ENCODE results near the gene ZNF420. TPM values are rescaled to one million over a fixed set of nuclear protein-coding genes. Genes with fewer than 3 reads are reported as not detected.
"Not testable (repeated sequence)": the region's sequence is repeated elsewhere in the genome, so short reads cannot be mapped to it uniquely, and the experiment has no call there.

Gene ZNF420
- polyA plus RNA-seq (2013, experiment 1 of 2; ENCODE audit: insufficient read length): 4.2 TPM
- 4.2 TPM for polyA plus RNA-seq (2013, experiment 2 of 2; ENCODE audit: insufficient read length)

DNA sequence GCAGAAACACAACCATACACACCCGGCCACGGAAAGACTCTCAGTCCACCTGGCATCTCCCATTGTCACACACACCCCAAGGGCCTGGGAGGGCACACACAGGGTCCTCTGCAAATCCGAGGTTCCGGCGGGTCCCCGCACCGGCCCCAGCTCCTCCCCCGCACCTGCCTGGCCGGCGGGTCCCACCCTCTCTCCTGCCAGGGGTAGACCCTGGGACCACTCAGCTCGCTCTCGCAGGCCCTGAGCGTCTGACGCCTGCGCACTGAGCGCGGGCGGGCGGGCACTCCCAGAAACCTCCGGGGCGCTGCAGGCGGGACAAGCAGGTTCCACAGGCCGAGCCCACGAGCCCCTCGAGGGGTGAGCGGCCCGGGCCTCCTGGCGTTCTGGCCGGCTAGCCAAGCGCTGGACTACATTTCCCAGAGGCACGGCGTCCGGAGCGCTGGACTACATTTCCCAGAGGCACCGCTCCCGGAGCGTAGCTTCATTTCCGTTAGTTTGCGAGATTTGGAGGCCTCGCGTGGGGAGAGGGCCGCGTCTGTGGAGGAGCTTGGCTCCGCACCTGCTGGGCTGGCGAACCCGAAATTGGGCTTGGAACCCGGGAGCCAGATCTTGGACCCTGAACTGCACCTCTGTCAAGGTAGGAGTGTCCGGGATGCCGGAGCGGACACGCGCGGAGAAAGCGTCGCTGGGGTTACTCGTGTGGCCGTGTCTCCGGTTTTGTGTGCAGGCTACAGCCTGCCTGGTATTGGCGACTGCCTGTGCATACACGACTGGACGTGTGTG lies at the start of gene ZNF420:
ZNF420 (plus strand) TSS at position 500 of the 783 bp plus-strand sequence. CDS start 10,686 bp downstream, outside the sequence.
- peak; percentile 95 for DNase-seq

DNA sequence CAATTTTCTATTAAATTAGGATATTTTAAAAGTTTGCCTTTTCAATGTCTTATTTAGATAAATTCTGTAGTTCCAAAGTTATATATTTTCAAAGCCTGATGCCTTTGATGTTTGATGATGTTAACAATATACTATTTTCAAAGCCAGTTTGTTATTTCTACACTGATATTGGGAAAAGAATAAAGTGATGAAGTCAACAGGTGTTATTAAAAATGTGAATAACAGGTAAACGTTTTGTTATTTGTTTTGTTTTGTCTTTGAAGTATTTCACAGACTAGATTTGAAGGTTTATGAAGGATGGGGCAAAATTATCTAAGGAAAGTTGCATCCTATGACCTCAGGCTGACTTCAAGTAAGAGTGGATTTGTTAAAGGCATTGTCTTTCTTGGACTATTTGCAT lies 33.1 kb upstream of the ZNF420 start:
- no peak for DNase-seq

DNA sequence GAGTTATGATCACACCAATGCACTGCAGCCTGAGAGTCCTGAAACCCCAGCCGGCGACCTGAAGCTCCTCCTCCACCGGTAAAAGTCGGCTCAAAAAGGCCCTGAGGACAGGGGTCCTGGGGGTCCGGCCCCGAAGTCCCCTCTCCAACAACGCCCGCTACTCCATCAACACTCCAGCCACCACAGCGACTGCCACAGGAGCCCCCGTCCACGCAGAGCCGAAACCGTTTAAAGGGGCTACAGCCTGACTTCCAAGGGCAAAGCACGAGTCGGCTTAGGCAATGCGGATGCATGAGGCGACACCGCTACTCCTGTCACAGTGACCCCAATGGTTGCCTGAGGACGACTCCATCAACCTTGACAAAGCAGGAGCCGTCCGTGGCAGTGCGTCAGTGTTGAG lies 22.9 kb upstream of the ZNF420 start:
- no peak for DNase-seq

DNA sequence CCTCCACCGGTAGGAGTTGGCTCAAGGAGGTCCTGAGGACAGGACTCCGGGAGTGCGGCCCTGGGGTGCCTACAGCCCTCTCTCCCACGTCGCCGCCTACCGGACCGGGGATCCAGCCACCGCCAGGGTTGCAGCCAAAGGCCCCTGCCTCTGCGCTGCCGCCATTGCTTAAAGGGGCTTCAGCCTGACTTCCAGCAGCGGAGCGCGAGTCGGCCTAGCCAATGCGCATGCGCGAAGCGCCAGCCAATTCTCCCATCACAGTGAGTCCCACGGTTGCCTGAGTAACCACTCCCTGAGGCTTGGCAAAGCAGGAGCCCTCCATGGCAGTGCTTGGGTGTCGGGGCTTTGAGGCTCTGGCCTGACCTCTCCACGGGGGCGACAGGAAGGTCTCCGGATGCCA lies 21.5 kb upstream of the ZNF420 start:
- DNase-seq: no peak

DNA sequence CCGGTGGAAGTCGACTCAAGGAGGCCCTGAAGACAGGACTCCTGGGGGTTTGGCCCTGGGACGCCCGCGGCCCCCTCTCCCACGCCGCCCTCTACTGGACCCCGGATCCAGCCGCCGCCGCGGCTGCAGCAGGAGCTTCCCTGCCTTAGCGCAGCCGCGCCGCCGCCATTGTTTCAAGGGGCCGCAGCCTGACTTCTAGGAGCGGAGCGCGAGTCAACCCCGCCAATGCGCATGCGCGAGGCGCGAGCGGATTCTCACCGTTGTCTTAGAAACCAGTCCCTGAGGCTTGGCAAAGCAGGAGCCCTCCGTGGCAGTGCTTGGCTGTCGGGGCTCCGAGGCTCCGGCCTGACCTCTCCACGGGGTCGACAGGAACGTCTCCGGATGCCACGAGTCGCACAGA lies 19.1 kb upstream of the ZNF420 start:
- no peak for DNase-seq

DNA sequence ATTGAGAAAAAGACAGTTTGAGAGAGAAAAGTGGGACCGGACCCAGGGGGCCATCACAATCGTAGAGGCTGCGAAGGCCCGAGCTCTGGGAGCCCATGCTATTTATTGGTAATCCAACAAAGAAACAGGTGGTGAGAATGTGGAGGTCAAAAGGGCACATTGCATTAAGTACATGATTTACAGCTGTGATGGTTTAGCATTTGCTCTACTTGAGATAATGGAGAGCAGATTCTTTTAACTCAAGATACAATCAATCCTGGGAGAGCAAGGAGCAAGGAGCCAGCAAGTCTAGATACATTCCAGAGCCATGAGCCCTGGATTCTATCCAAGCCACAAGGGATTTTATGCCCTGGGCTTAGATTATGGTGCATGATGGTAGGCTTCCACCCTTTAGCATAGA lies 13.3 kb upstream of the ZNF420 start:
- not testable (repeated sequence) for DNase-seq

DNA sequence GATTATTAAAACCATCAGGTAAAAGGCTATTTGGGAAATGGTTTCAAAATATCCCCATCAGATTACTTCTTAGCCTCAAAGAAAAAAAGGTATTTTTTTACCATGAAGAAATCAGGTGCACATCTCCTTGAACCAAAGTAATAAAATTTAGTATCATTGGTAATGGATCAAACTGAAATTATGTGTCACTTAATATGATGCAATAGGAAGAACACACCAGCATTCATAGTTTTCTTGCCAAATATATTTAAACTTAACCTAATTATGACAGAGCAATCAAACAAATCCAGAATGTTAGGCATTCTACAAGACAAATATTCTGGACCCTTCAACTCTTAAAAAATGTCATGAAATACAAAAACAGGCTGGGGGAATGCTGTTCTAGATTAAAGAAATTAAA lies 4.1 kb upstream of the ZNF420 start:
- no peak for DNase-seq

DNA sequence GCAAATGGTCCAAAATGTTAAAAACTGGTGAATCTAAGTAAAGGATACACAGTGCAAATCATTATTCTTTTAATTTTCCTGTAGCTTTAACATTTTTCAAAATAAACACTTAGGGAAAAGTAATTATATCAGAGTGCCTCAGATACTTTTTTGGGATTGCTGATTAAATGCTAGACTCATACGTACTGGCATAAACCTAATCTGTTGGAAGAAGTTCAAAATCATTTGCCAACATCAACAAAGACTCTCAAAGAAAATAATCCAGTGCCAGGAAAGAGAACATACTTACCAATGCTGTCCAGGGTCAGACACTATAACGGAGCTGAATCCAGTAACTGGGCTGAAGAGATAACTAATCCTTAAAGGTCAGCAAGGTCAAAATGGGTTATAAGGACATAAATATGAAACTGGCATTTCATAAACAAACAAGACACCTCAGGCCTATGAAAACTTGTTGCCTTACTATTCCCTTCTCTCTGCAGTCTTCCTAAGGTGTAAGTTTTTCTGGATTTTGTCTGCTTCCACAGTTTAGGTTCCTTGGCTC lies 3.3 kb upstream of the ZNF420 start:
- no peak for DNase-seq

DNA sequence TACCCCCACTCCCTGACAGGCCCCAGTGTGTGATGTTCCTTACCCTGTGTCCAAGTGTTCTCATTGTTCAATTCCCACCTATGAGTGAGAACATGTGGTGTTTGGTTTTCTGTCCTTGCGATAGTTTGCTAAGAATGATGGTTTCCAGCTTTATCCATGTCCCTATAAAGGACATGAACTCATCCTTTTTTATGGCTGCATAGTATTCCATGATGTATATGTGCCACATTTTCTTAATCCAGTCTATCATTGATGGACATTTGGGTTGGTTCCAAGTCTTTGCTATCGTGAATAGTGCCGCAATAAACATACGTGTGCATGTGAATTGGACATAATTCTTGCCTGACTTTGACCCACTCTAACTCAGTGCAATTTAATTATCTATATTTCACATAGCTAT lies 1.7 kb upstream of the ZNF420 start:
- not testable (repeated sequence) for DNase-seq

DNA sequence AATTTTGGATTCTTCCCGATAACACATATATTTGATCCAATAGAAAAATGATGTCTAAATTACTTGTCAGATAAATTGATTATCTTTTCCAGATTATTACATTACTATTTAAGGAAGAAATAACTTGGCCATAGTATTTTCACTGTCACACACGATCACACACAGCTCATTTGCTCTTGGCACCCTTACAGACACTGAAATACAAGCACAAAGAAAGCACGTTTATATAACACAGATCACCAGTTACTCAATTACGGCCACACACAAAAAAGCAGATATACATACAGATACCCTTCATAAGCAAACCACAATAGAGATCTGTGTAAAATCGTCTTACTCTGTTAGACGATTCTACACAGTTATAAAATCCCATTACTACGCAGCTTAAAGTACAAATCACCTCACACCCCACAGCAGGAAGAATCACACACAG lies 716 bp upstream of the ZNF420 start:
- DNase-seq: no peak

DNA sequence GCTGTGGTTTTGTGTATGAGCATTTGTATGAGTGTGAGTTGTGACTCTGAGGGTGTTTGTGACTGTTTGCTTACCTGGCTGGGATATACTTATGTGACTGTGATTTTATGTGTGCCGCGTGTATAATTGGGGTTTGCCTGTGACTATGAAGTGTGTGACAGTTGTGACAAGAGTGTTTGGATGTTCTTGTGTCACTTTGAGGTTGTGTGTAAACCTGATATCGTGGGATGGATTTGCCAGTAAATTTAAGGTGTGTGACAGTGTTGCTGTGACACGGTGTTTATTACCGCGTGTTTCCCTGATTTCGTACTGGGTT lies 442 bp downstream of the ZNF420 start:
- DNase-seq: no peak

DNA sequence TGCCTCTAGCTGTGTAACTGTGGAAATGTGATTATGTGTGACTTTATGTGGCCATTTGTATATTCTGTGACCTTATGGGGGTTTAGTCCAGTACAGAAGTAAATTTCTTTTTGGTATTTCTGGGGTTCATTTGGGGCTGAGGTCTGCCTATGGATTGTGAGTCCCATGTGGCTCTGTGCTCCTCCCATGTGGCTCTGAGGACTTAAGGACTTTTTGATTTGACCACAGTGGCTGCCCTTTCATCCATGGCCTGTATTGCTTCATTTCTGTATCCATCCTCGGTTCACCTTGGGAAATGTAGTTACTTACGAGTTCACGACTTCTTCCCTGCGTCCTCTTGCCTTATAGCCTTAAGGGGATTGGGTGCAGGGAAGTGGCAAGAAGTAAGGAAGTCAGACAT lies 1.0 kb downstream of the ZNF420 start:
- no peak for DNase-seq

DNA sequence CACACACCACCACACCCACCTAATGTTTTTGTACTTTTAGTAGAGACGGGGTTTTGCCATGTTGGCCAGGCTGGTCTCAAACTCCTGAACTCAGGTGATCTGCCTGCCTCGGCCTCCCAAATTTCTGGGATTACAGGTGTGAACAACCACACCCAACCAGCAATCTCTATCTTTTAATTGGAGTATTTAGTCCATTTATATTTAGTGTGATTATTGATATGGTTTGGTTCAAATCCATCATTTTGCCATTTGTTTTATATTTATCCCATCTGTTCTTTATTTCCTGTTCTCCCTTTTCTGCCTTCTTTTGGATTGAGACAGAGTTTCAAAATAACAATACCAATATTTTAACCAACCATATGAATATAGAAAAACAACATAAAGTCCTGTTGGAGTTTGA lies 4.1 kb downstream of the ZNF420 start:
- no peak for DNase-seq

DNA sequence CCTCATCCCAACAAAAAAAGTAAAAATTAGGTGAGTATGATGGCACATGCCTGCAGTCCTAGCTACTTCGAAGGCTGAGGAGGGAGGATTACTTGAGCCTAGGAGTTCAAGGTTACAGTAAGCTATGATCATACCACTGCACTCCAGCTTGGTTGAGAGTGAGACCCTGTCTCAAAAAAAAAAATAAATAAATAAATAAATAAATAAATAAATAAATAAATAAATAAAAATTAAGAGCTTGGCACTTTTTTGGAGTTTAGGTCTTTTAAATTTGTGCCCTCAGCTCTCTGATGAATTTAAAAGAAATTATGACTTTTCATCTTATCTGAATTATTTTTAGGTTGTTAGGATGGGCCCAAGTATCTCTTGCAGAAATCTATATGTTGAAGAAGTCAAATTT lies 8.9 kb downstream of the ZNF420 start:
- no peak for DNase-seq

DNA sequence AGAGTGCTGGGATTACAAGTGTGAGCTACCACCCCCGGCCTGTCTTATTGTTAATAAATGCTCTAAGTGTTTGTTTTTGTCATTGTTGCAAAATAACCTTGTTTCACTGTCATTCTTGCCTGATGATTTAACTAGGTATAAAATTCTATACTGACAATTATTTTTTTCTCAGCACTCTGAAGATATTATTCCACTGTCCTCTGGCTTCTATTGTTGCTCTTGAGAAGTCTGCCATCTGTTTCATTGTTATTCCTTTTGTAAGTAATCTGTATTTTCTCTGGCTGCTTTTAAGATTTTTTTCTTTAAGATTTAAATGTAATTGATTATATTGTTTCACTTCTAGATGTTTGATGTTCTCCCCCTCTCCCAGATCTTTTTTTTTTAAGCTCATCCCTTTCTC lies 17.6 kb downstream of the ZNF420 start:
- DNase-seq: no peak

DNA sequence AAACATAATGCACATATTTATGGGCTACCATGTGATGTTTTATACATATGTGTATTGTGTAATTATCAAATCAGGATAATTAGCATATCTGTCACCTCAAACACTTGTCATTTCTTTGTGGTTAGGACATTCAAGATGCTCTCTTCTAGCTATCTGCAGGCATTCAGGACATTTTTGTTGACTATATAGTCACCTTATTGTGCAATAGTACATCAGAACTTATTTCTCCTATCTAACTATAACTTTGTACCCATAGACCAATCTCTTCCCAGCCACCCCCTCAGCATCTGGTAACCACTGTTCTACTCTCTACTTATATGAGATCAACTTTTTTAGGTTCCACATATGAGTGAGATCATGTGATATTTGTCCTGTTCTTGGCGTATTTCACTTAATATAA lies 20.3 kb downstream of the ZNF420 start:
- DNase-seq: no peak

DNA sequence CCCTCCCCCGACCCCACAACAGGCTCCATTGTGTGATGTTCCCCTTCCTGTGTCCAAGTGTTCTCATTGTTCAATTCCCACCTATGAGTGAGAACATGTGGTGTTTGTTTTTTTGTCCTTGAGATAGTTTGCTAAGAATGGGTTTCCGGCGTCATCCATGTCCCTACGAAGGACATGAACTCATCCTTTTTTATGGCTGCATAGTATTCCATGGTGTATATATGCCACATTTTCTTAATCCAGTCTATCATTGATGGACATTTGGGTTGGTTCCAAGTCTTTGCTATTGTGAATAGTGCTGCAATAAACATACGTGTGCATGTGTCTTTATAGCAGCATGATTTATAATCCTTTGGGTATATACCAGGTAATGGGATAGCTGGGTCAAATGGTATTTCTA lies 25.9 kb downstream of the ZNF420 start:
- not testable (repeated sequence) for DNase-seq

DNA sequence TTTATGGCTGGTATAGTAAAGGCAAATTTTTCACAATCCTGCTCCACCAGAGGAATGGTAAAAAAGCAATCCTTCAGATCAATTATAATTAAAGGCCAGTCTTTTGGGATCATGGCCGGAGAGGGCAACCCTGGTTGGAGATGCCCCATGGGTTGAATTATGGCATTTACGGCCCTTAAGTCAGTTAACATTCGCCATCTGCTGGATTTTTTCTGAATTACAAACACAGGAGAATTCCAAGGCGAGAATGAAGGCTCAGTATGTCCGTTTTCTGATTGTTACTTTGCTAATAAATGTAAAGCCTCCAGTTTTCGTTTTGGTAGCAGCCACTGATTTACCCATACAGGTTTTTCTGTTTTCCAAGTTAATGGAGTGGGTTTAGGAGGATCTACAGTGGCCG lies 33.5 kb downstream of the ZNF420 start:
- DNase-seq: not testable (repeated sequence)

DNA sequence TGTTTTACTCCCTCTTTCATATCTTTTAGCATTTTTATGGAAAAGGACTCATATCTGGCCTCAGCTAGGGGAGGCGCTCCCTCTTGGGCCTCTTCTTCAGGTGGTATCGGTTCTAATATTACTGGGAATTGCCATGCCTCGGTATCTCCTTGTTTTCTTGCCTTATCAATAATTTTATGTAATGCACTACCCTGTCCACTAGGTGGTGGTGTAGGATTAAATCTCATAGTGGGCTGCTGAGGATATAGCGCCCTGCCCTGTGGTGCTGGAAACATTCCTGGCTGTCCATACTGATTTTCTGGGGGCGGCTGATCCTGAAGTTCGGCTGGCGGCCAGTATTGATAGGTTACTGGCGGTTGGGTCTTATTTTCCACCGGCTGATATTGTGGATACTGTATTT lies 35.8 kb downstream of the ZNF420 start:
- no peak for DNase-seq

DNA sequence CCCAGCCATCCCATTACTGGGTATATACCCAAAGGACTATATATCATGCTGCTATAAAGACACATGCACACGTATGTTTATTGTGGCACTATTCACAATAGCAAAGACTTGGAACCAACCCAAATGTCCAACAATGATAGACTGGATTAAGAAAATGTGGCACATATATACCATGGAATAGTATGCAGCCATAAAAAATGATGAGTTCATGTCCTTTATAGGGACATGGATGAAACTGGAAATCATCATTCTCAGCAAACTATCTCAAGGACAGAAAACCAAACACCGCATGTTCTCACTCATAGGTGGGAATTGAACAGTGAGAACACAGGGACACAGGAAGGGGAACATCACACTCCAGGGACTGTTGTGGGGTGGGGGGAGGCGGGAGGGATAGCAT lies 43.9 kb downstream of the ZNF420 start:
- DNase-seq: not testable (repeated sequence)

DNA sequence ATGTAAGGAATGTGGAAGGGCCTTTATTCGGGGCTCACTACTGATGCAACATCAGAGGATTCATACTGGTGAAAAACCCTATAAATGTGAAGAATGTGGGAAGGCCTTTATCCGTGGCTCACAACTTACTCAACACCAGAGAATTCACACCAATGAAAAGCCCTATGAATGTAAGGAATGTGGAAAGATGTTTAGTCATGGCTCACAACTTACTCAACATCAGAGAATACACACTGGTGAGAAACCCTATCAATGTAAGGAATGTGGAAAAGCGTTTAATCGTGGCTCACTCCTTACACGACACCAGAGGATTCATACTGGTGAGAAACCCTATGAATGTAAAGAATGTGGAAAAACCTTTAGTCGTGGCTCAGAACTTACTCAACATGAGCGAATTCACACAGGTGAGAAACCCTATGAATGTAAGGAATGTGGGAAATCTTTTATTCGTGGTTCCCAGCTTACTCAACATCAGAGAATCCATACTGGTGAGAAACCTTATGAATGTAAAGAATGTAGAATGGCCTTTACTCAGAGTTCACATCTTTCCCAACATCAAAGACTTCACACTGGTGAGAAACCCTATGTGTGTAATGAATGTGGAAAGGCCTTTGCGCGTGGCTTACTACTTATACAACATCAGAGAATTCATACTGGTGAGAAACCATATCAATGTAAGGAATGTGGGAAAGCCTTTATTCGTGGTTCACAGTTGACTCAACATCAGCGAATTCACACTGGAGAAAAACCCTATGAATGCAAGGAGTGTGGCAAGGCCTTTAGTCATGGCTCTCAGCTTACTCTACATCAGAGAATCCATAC lies 50.0 kb downstream of the ZNF420 start:
- DNase-seq: no peak

DNA sequence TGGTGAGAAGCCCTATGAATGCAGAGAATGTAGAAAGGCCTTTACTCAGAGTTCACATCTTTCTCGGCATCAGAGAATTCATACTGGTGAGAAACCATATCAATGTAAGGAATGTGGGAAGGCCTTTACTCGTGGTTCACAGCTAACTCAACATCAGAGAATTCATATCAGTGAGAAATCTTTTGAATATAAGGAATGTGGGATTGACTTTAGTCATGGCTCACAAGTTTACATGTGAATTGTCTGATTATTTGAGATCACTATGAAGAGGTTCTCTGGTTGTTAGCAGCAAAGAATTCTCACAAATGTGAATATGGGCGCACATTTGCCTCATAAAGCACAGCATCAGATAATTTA lies 50.6 kb downstream of the ZNF420 start:
- no peak for DNase-seq

DNA sequence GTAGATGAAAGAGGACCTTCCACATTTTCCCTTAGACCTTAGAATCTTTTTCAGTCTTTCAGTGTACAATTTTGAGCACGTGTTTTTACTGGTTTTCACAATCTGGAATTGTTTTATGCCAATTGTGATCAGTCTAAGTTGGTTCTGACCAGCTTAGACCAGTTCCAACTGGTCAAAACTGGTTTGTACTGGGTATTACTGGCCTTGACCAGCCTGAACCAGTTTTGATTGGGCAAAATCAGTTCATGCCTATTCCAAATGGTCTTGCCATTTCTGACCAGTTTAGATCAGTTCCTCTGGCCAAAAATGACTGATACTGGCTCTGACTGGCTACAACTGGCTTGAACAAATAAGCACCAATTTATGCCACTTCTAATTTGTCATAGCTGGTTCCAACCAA lies 57.9 kb downstream of the ZNF420 start:
- DNase-seq: no peak

DNA sequence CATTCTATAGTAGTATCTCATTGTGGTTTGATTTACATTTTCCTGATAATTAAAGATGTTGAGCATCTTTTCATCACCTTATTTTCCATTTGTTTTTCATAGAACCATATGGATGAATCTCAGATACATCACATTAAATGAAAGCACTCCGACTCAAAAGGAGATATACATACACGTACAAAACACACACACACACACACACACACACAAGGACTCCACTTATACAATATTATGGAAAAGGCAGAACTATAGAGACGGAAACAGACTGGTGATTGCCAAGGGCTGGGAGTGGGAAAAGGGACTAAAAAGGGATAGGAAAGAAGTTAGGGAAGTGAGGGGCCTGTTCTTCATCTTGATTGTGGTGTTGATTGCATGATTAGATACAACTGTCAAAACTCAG lies 70.0 kb downstream of the ZNF420 start:
- no peak for DNase-seq

Measured in fibroblast of skin of abdomen (primary cell).